Skeletal muscle tissue (tissue), 4 donors: Measurements from ENCODE around the gene PIK3CD. TPM values are rescaled to one million over a fixed set of nuclear protein-coding genes. Genes with fewer than 3 reads are reported as not detected.
A peak's percentile ranks its signal among the peaks of the same experiment; 100 is the strongest.

Source experiments
- H3K27ac ChIP-seq: one replicate; pipeline ENCODE4 v1.7.0; 2013; ENCODE audit warnings: mild to moderate bottlenecking, low read depth, low read length, inconsistent platforms
- H3K27me3 ChIP-seq, 3 donors: one replicate each; pipeline ENCODE4 v1.7.0; 2013; ENCODE audit warnings: low read length in 3 of 3; ENCODE audit not compliant: control insufficient read depth in 3 of 3, insufficient read depth in 3 of 3
- H3K36me3 ChIP-seq, 3 donors: one replicate each; pipeline ENCODE4 v1.7.0; 2013; ENCODE audit warnings: low read length in 3 of 3; ENCODE audit not compliant: control insufficient read depth in 3 of 3, insufficient read depth in 3 of 3
- H3K4me1 ChIP-seq, 3 donors: one replicate each; pipeline ENCODE4 v1.7.0; 2013; ENCODE audit warnings: low read length in 3 of 3, mild to moderate bottlenecking in 3 of 3; ENCODE audit not compliant: control insufficient read depth in 3 of 3, insufficient read depth in 3 of 3
- H3K4me3 ChIP-seq, 3 donors: one replicate each; pipeline ENCODE4 v1.7.0; 2013; ENCODE audit warnings: low read length in 3 of 3
- H3K9ac ChIP-seq, 3 donors: one replicate each; pipeline ENCODE4 v1.7.0; 2013; ENCODE audit warnings: low read length in 3 of 3, mild to moderate bottlenecking in 3 of 3, moderate library complexity in 2 of 3, low read depth in 1 of 3
- H3K9me3 ChIP-seq, 3 donors: one replicate each; pipeline ENCODE4 v1.7.0; 2013; ENCODE audit warnings: low read length in 3 of 3; ENCODE audit not compliant: control insufficient read depth in 3 of 3
- total RNA-seq: library from RNA; depleted of rRNA; stranded (reverse); fragments of >200 nt; gene quantifications from one replicate; pipeline ENCODE4 v1.2.3, GENCODE V29; 2014
- donor health status: Osteomylitis.

Gene PIK3CD
- total RNA-seq, 1 donor from 2014 or later: 4.2 TPM

DNA sequence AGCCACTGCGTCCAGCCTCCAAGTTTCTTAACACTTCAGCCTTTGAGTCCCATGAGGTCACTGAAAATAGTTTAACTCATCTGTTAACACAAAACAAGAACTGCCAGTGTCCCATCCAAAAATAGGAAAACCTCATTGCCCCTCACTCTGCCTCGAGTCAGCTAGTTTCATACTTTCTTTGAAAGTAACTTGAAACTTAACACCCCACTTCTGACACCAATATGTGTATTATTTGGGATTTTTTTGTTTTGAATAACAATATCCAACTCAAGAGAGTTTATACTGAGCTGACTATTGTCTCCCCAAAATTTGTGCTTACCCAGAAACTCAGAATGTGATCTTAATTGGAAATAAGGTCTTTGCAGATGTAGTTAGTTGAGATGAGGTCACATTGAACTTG, 16.9 kb upstream of the PIK3CD start:
- Histone ChIP-seq H3K27ac (no peak overlapping the region), H3K27me3 (peaks cover 0 to 3% (median 1%) of the 10 kb centered on the region in 3 donors), H3K4me3 (no peak overlapping the region), H3K36me3 (no peaks in the 10 kb centered on the region), H3K9ac (no peak overlapping the region), H3K9me3 (no peaks in the 10 kb centered on the region), H3K4me1 (no peaks in the 10 kb centered on the region)

DNA sequence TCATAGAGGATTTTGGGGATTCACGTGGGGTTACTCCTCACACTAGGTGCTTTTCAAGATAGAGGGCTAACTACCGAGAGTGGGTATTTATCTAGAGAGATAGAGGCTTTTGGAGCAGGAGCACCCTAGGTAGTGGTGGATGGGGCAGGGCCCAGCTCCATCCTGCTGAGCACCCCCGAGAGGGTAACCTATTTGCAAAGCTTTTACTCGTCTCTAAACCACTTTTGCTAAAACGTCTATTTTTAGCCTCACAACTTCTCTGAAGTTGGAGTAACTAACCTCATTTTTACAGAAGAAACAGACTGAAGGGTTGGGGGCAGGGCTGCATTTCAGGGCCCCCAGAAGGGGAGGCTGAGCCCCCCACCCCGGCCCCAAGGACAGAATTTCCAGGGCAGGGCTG, 12.3 kb upstream of the PIK3CD start:
- H3K27me3 ChIP-seq: peaks cover 0 to 9% (median 7%) of the 10 kb centered on the region in 3 donors
- no peak overlapping the region for H3K4me3 ChIP-seq
- peaks cover 0 to 3% (median 0%) of the 10 kb centered on the region in 3 donors for H3K4me1 ChIP-seq
- H3K27ac ChIP-seq: no peak overlapping the region
- no peaks in the 10 kb centered on the region for H3K36me3 ChIP-seq
- H3K9ac ChIP-seq: no peak overlapping the region
- no peaks in the 10 kb centered on the region for H3K9me3 ChIP-seq

DNA sequence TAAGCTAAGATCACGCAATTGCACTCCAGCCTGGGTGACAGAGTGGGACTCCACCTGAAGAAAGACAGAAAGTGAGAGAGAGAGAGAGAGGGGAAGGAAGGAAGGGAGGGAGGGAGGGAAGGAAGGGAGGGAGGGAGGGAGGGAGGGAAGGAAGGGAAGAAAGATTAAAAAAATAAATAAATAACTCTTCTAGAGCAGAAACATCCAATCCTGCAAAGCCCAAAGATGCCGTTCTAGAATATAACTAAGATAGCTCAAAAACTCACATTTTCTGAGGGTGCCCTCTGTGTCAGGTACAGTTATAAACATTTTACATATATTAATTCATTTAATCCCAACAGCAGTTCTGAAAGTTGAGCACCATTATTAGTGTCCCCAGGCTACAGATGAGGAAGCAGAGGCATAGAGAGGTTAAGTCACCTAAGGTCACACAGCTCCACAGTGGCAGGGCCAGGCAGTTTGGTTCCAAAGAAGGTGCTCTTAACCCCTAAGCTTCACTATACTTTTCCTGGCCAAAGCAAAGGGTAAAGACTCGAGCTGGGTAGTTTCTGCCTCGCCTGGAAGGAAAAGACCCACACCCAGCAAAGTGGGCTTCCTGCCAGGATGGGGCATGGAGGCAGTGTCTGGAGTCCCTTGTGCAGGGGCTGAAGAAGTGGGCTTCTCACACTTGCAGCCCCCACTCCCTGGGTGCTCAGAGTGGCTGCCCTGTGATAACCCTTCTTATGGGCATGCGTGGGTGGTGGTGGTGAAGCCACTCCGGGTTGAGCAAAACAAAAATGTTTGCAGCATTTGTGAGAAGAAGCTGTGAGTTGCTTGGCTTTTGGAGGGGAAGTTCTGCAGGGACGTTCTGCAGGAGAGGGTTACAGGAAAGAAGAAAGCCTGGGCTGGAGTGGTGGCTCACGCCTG, 7.9 kb upstream of the PIK3CD start:
- no peak overlapping the region for H3K27ac ChIP-seq
- H3K4me1 ChIP-seq: peaks cover 0 to 3% (median 0%) of the 10 kb centered on the region in 3 donors
- no peak overlapping the region for H3K9ac ChIP-seq
- no peak overlapping the region for H3K4me3 ChIP-seq
- H3K27me3 ChIP-seq: peaks cover 0 to 13% (median 7%) of the 10 kb centered on the region in 3 donors
- no peaks in the 10 kb centered on the region for H3K9me3 ChIP-seq
- no peaks in the 10 kb centered on the region for H3K36me3 ChIP-seq

DNA sequence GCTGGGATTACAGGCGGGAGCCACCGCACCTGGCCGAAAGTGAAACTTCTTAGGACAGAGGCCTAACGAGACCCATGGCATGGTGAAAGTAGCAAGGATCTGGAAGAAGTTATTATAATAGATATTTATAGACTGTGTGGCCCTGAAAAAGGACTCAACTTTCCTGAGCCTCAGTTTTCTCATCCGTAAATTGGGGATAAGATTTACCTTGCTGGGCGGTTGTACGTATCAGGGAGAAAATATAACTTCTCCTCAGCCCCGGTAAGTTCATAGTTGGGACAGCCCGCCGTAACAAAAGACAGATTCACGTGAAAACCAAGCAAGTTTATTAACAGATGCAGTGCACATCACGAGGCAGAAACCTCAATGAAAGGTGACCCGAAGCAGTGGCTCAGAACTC, 5.5 kb upstream of the PIK3CD start:
- Histone ChIP-seq H3K9ac (no peak overlapping the region), H3K9me3 (no peaks in the 10 kb centered on the region), H3K36me3 (no peaks in the 10 kb centered on the region), H3K27me3 (peaks cover 10 to 32% (median 23%) of the 10 kb centered on the region in 3 donors), H3K27ac (no peak overlapping the region), H3K4me1 (peaks cover 0 to 3% (median under 1%) of the 10 kb centered on the region in 3 donors), H3K4me3 (no peak overlapping the region)

DNA sequence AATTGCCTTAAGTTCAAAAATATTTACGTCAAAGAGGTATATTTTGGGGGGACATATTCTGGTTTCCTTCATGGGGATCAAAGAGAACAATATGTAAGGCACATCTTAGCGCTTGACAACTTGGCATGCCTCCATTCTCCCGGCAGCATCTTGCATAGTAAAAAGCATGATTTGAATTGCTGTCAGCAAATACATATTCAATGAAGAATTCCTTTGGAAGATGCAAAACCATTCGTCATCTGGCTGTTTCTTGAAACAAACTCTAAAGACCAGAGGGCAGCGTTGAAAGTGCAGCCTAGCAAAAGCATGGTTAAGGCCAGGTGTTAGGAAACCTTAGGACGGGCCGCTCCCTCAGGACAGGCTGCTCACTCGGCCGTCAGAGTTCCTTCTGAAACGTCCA, 3.4 kb upstream of the PIK3CD start:
- Histone ChIP-seq H3K27ac (no peak overlapping the region), H3K27me3 (peaks cover 19 to 46% (median 34%) of the 10 kb centered on the region in 3 donors), H3K4me1 (peaks cover 2 to 8% (median 4%) of the 10 kb centered on the region in 3 donors), H3K9me3 (no peaks in the 10 kb centered on the region), H3K9ac (no peak overlapping the region), H3K36me3 (no peaks in the 10 kb centered on the region), H3K4me3 (no peak overlapping the region)

DNA sequence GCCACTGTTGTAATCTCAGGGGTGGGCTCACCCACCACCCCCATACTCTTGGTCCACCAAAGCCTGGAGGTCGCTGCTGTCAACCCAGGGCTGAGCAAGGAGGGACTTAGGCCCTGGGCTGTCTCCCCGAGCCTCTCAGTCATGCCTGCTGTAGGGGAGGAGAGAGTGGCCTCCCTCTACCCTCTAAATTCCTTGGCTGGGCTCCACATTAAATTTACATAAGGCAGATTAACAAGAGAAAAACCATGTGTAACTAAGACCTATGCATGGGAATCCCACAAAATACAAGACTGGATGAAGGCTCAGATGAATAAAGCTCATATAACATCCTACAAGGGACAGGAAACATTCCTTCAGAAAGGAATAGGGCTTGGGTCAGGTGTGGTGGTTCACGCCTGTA, 1.8 kb upstream of the PIK3CD start:
- Histone ChIP-seq H3K4me3 (no peak overlapping the region), H3K27me3 (peaks cover 31 to 62% (median 42%) of the 10 kb centered on the region in 3 donors)

DNA sequence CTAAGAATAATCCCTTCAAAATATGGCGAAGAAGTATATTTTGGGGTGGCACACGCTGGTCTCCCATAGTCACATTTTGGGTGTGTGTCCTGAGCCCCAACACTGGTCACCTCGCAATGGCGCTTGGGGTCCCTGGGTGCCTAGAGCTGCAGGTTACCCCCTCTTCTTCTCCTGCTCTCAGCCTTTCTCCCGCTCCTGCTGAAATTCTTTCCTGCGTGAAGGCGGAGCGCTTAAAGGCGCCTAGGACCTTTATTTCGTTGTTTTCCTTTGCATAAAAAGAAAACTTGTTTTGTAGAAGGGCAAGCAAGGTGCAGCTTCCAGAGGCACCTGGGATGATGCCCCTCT, 339 bp upstream of the PIK3CD start:
- peaks cover 31 to 63% (median 42%) of the 10 kb centered on the region in 3 donors for H3K27me3 ChIP-seq

More for the DNA sequence above, 1.8 kb upstream of the PIK3CD start:
- Histone ChIP-seq H3K36me3 (no peaks in the 10 kb centered on the region), H3K9me3 (no peaks in the 10 kb centered on the region), H3K9ac (no peak overlapping the region), H3K27ac (no peak overlapping the region), H3K4me1 (peaks cover 2 to 6% (median 4%) of the 10 kb centered on the region in 3 donors)

DNA sequence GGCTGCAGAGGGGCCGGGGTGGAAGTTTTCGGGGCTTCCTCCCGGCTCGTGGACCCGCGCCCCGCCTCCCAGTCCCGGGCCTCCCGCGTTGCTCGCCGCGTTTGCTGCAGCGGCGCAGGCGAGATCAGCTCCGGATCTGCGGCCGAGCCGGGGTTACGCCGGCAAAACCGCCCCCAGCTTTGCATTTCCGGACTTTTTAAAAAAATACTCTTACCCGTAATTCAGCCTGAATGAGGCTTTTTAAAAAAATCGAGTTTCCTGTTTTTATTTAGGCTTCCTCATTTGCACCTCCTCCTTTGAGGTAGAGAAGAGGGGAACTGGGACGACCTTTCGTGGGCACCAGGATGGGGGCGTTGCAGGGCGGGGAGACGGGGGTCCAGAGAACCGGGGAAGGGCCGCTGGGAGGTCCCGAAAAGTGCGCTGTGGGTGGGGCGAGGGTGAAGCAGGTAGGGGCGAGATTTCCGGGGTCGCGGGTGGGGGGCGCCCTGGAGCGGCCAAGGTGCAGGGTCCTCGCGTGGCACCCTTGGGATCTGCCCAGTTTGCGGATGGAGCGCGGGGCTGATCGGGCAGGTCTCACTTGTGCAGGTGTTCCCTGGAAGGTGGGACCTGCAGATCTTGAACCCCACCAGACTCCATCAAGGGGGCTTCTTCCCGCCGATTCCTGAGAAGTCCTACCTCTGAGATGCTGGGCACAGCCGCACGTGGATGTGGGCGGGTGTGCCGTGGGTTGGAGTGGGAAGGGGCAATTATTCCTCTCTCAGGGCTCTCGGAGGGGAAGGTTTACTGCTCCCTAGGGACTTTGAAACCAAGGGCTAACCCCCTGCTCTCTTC, 1.1 kb downstream of the PIK3CD start:
- H3K4me3 ChIP-seq: peak overlapping the region in 2 of 3 donors; percentile 58 to 60
- peaks cover 2 to 6% (median 4%) of the 10 kb centered on the region in 3 donors for H3K4me1 ChIP-seq
- H3K9ac ChIP-seq: no peak overlapping the region
- no peak overlapping the region for H3K27ac ChIP-seq
- no peaks in the 10 kb centered on the region for H3K36me3 ChIP-seq
- H3K9me3 ChIP-seq: no peaks in the 10 kb centered on the region
- peaks cover 31 to 63% (median 42%) of the 10 kb centered on the region in 3 donors for H3K27me3 ChIP-seq

More for the DNA sequence above, 339 bp upstream of the PIK3CD start:
- Histone ChIP-seq H3K9ac (no peak overlapping the region), H3K36me3 (no peaks in the 10 kb centered on the region), H3K4me1 (peaks cover 2 to 6% (median 4%) of the 10 kb centered on the region in 3 donors), H3K4me3 (peak overlapping the region in 2 of 3 donors; percentile 41 to 58), H3K27ac (peak overlapping the region; percentile 30), H3K9me3 (no peaks in the 10 kb centered on the region)

DNA sequence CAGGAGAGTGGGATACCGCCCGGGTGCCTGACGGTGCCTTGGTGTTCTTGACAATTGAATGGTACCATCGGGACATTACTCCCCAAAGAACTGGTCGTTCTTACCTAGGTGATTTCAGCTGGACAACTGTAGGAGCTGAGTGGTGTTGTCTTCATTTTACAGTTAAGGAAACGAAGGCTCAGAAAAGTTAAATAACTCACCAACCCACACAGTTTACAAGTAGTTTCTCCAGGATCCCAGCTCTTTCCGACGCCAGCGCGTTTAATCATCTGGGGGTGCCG, 1.6 kb downstream of the PIK3CD start:
- Histone ChIP-seq H3K27ac (no peak overlapping the region), H3K27me3 (peaks cover 31 to 61% (median 42%) of the 10 kb centered on the region in 3 donors), H3K9ac (no peak overlapping the region), H3K4me3 (peak overlapping the region in 1 of 3 donors; percentile 14), H3K9me3 (no peaks in the 10 kb centered on the region), H3K36me3 (no peaks in the 10 kb centered on the region), H3K4me1 (peaks cover 2 to 6% (median 4%) of the 10 kb centered on the region in 3 donors)
